HepG2 (cell line): ENCODE measurements around the gene KLHDC4. TPM values are rescaled to one million over a fixed set of nuclear protein-coding genes. Genes with fewer than 3 reads are reported as not detected.
A peak's percentile ranks its signal among the peaks of the same experiment; 100 is the strongest.

Experiments used
- CSRNP1 ChIP-seq: sonication (generic); formaldehyde crosslinking; IDR thresholded peaks from 2 replicates; pipeline ENCODE4 v1.8.1; 2023; ENCODE audit warnings: mild to moderate bottlenecking, missing genetic modification reagents
- EEA1 ChIP-seq: sonication (generic); formaldehyde crosslinking; IDR thresholded peaks from 2 replicates; pipeline ENCODE4 v1.5.1; 2020; ENCODE audit warnings: mild to moderate bottlenecking, missing genetic modification reagents, borderline replicate concordance
- HIC2 ChIP-seq: sonication (generic); formaldehyde crosslinking; IDR thresholded peaks from 2 replicates; pipeline ENCODE4 v1.9.0; 2022; ENCODE audit warnings: low read depth, missing genetic modification reagents
- HOXA7 ChIP-seq: sonication (generic); formaldehyde crosslinking; IDR thresholded peaks from 2 replicates; pipeline ENCODE4 v1.8.1; 2022; ENCODE audit warnings: mild to moderate bottlenecking, missing genetic modification reagents, moderate library complexity
- IRF2 ChIP-seq: IDR thresholded peaks from 2 replicates; pipeline ENCODE4 v1.6.1; 2018; ENCODE audit warnings: missing genetic modification reagents, missing compliant biosample characterization
- JARID2 ChIP-seq: sonication (generic); formaldehyde crosslinking; IDR thresholded peaks from 2 replicates; pipeline ENCODE4 v1.8.1; 2023; ENCODE audit warnings: missing genetic modification reagents, inconsistent platforms; ENCODE audit not compliant: insufficient replicate concordance
- MLXIP ChIP-seq: sonication (generic); formaldehyde crosslinking; IDR thresholded peaks from 2 replicates; pipeline ENCODE4 v1.9.0; 2021; ENCODE audit warnings: missing genetic modification reagents, borderline replicate concordance
- MTA1 ChIP-seq: sonication (generic); formaldehyde crosslinking; IDR thresholded peaks from 2 replicates; pipeline ENCODE4 v1.4.0; 2020; ENCODE audit warnings: missing genetic modification reagents, mild to moderate bottlenecking, borderline replicate concordance
- NFE2L1 ChIP-seq: sonication (generic); formaldehyde crosslinking; IDR thresholded peaks from 2 replicates; pipeline ENCODE4 v1.4.0; 2020; ENCODE audit warnings: missing genetic modification reagents, mild to moderate bottlenecking, borderline replicate concordance
- PREB ChIP-seq: sonication (generic); formaldehyde crosslinking; IDR thresholded peaks from 2 replicates; pipeline ENCODE4 v1.4.0; 2020; ENCODE audit warnings: missing genetic modification reagents
- TCF7 ChIP-seq: sonication (generic); IDR thresholded peaks from 2 replicates; pipeline ENCODE4 v1.6.1; 2016; ENCODE audit warnings: antibody characterized with exemption, low read depth
- ZFY ChIP-seq: sonication (generic); formaldehyde crosslinking; IDR thresholded peaks from 2 replicates; pipeline ENCODE4 v1.4.0; 2020; ENCODE audit warnings: missing genetic modification reagents
- ZNF124 ChIP-seq: sonication (generic); formaldehyde crosslinking; IDR thresholded peaks from 2 replicates; pipeline ENCODE4 v1.4.0; 2020; ENCODE audit warnings: missing genetic modification reagents
- ZNF180 ChIP-seq: sonication (generic); formaldehyde crosslinking; IDR thresholded peaks from 2 replicates; pipeline ENCODE4 v1.4.0; 2020; ENCODE audit warnings: low read depth, missing genetic modification reagents, borderline replicate concordance
- ZNF20 ChIP-seq: sonication (generic); formaldehyde crosslinking; IDR thresholded peaks from 2 replicates; pipeline ENCODE4 v1.4.0; 2020; ENCODE audit warnings: mild to moderate bottlenecking, moderate library complexity, missing genetic modification reagents
- ZNF660 ChIP-seq: sonication (generic); formaldehyde crosslinking; IDR thresholded peaks from 2 replicates; pipeline ENCODE4 v1.5.1; 2020; ENCODE audit warnings: mild to moderate bottlenecking, low read depth, missing genetic modification reagents, borderline replicate concordance
- polyA plus RNA-seq, 8 experiments: library from polyadenylated mRNA; depleted of rRNA in 3 of 8; stranded (reverse) in 7 of 8; unstranded in 1 of 8; fragments of >200 nt; fragmentation: Illumina TruSeq in 4 of 8; extraction: Trizol in 4 of 8; gene quantifications; 2 replicates each; pipeline versions ENCODE4 v1.2.1 to v1.2.3, GENCODE V29; 2011 to 2016; ENCODE audit warnings: low read depth in 4 of 8, missing spikeins in 1 of 8, mixed read lengths in 1 of 8; ENCODE audit not compliant: insufficient read depth in 1 of 8
- total RNA-seq, 5 experiments: library from RNA; depleted of rRNA; stranded (reverse); fragments of >200 nt; fragmentation: Illumina TruSeq; extraction: Trizol; gene quantifications; 2 replicates each; pipeline ENCODE4 v1.2.3, GENCODE V29; 2016; ENCODE audit warnings: low read depth in 1 of 5
- TF ChIP-seq, protein P1 (sequence below): sonication (generic); formaldehyde crosslinking; IDR thresholded peaks from 2 replicates; pipeline ENCODE4 v1.4.0; 2020; ENCODE audit warnings: mild to moderate bottlenecking, missing genetic modification reagents
- TF ChIP-seq, protein P2 (sequence below): sonication (generic); formaldehyde crosslinking; IDR thresholded peaks from 2 replicates; pipeline ENCODE4 v1.4.0; 2020; ENCODE audit warnings: low read depth, mild to moderate bottlenecking, missing genetic modification reagents

The KLHDC4 gene
- total and polyA plus RNA-seq, 2 of the 13 experiments (the other 11 are each of a cell fraction or from before 2014, with no cell fraction given), result 18.7 to 31.8 TPM

GRCh38 chr16:87789437-87790291, 23.9 kb upstream of the KLHDC4 start (continued):
- peak; percentile 67; the same call in 1 of the 2 replicates for TF ChIP-seq HIC2 (CRISPR knock-in tag)
- TF ChIP-seq HOXA7 (CRISPR knock-in tag), result no peak
- TF ChIP-seq MLXIP (CRISPR knock-in tag), result peak; percentile 58; the same call in 1 of the 2 replicates
- peak; percentile 24; the same call in 1 of the 2 replicates for TF ChIP-seq IRF2 (CRISPR knock-in tag)
- TF ChIP-seq, protein P1, sequence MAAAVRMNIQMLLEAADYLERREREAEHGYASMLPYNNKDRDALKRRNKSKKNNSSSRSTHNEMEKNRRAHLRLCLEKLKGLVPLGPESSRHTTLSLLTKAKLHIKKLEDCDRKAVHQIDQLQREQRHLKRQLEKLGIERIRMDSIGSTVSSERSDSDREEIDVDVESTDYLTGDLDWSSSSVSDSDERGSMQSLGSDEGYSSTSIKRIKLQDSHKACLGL (CRISPR knock-in tag), result no peak
- TF ChIP-seq JARID2 (CRISPR knock-in tag), result no peak
- peak; percentile 89 for TF ChIP-seq ZNF124 (CRISPR knock-in tag)
- no peak for TF ChIP-seq ZNF20
- TF ChIP-seq NFE2L1 (CRISPR knock-in tag), result 0 out of 2 replicates have a peak, but pooled peaks have one; percentile 69
- TF ChIP-seq ZNF660, result no peak
- TF ChIP-seq PREB (CRISPR knock-in tag), result no peak
- peak; percentile 58; the same call in 1 of the 2 replicates for TF ChIP-seq ZFY
- 0 out of 2 replicates have a peak, but pooled peaks have one; percentile 69 for TF ChIP-seq EEA1
- TF ChIP-seq, protein P2, sequence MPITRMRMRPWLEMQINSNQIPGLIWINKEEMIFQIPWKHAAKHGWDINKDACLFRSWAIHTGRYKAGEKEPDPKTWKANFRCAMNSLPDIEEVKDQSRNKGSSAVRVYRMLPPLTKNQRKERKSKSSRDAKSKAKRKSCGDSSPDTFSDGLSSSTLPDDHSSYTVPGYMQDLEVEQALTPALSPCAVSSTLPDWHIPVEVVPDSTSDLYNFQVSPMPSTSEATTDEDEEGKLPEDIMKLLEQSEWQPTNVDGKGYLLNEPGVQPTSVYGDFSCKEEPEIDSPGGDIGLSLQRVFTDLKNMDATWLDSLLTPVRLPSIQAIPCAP (CRISPR knock-in tag), result no peak
- TF ChIP-seq ZNF180 (CRISPR knock-in tag), result no peak
- no peak for TF ChIP-seq CSRNP1 (CRISPR knock-in tag)
- 0 out of 2 replicates have a peak, but pooled peaks have one; percentile 4 for TF ChIP-seq TCF7
- peak; percentile 95 for TF ChIP-seq MTA1
